GM12892 (cell line): ENCODE measurements around the gene MTTP.

Experiments used
- POLR2A ChIP-seq: IDR thresholded peaks from 2 replicates; pipeline ENCODE4 v1.6.1; 2011; ENCODE audit warnings: low read depth, low read length, control low read depth
- POLR2AphosphoS5 ChIP-seq: IDR thresholded peaks from 2 replicates; pipeline ENCODE4 v1.6.1; 2011; ENCODE audit warnings: low read depth, low read length, control low read depth

DNA sequence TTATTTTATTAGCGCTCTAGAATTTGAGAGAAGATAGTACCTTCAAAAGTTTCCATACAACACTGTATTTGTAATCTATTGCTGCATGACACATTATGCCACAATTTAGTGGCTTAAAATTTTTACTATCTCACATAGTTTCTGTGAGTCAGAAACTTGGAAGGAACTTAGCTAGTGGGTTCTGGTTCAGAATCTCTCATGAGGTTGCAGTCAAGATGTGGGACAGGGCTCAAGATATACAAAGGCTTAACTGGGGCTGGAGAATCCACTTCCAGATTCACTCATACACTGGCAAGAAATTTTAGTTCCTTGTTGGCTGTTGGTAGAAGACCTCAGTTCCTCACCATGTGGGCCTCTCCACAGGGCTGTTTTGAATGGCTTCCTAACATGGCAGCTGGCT is 94.5 kb downstream of the MTTP start:
- no peak for TF ChIP-seq POLR2A
- no peak for TF ChIP-seq POLR2AphosphoS5
